ENCODE data around the gene GRM8. TPM values are rescaled to one million over a fixed set of nuclear protein-coding genes. Genes with fewer than 3 reads are reported as not detected.
A peak's percentile ranks its signal among the peaks of the same experiment; 100 is the strongest.

The GRM8 gene
- total RNA-seq, 1 donor from 2014 or later: 2.2 TPM

DNA sequence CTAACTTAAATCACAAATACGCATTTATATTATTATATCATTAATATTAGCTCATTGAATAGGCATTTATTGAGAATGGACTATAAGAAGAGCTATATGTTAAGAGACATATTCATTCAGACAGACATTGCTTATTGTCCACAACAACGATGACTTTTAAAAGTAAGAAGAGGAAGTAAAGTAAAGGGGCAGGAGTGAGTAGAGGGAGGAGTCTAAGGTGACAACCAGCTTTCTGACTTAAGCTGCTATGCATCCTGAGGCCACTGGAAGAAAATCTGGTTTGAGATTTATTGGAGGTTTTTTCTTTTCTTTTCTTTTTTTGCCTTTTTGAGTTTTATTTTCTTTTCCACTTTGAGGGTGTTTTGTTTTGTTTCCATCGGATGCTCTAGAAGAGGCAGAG, 723.5 kb downstream of the GRM8 start:
- no peaks in the 10 kb centered on the region for H3K27me3 Mint-ChIP-seq (ENCODE audit: low read depth, unreplicated experiment)
- FAIRE-seq: no peak
- no peaks in the 10 kb centered on the region for H3K9me3 ChIP-seq (ENCODE audit: insufficient read depth, low read depth, low read length)

GRCh38 chr7:126525906-126526305, 726.8 kb downstream of the GRM8 start:
- Histone ChIP-seq H3K9me3 (ENCODE audit: insufficient read depth, low read depth, low read length) (no peaks in the 10 kb centered on the region), H3K27ac (ENCODE audit: low read depth, low read length) (no peak overlapping the region), H3K36me3 (ENCODE audit: insufficient read depth, low read length) (no peaks in the 10 kb centered on the region), H2AFZ (ENCODE audit: low read depth, low read length) (no peak overlapping the region), H3K79me2 (ENCODE audit: insufficient read depth, low read length) (no peaks in the 10 kb centered on the region), H3K4me3 (ENCODE audit: insufficient read depth, low read depth, low read length) (no peak overlapping the region), H3K27me3 (ENCODE audit: insufficient read depth, low read length) (no peaks in the 10 kb centered on the region), H4K20me1 (ENCODE audit: insufficient read depth, low read length) (no peaks in the 10 kb centered on the region), H3K9ac (ENCODE audit: low read length) (no peak overlapping the region), H3K4me1 (ENCODE audit: insufficient read depth, low read length) (peaks cover 6% of the 10 kb centered on the region), H3K4me2 (ENCODE audit: low read length) (no peak overlapping the region)
- TF ChIP-seq CTCF (IDR thresholded peaks at IDR 0.05; ENCODE audit: insufficient read depth, low read depth, low read length) (no peak), EZH2 (IDR thresholded peaks at IDR 0.05; ENCODE audit: insufficient read depth, low read length) (no peak)
- no peak overlapping the region for H3K27ac Mint-ChIP-seq (ENCODE audit: unreplicated experiment)
- no peaks in the 10 kb centered on the region for H3K27me3 Mint-ChIP-seq (ENCODE audit: low read depth, unreplicated experiment)
- DNase-seq (ENCODE audit: low read depth) (no peak), FAIRE-seq (no peak)
- H3K4me3 Mint-ChIP-seq (ENCODE audit: unreplicated experiment): no peak overlapping the region
- H3K36me3 Mint-ChIP-seq (ENCODE audit: low read depth, unreplicated experiment): no peaks in the 10 kb centered on the region
- H3K9me3 Mint-ChIP-seq (ENCODE audit: unreplicated experiment): no peaks in the 10 kb centered on the region
- H3K4me1 Mint-ChIP-seq (ENCODE audit: low read depth, unreplicated experiment): no peaks in the 10 kb centered on the region

More for the DNA sequence above, 723.5 kb downstream of the GRM8 start:
- DNase-seq (ENCODE audit: low read depth): no peak
- no peak overlapping the region for H3K27ac Mint-ChIP-seq (ENCODE audit: unreplicated experiment)
- Histone ChIP-seq H3K36me3 (ENCODE audit: insufficient read depth, low read length) (no peaks in the 10 kb centered on the region), H3K4me1 (ENCODE audit: insufficient read depth, low read length) (peaks cover 6% of the 10 kb centered on the region), H3K27me3 (ENCODE audit: insufficient read depth, low read length) (no peaks in the 10 kb centered on the region), H3K4me2 (ENCODE audit: low read length) (peak overlapping the region; percentile 50), H3K27ac (ENCODE audit: low read depth, low read length) (no peak overlapping the region), H2AFZ (ENCODE audit: low read depth, low read length) (no peak overlapping the region), H3K79me2 (ENCODE audit: insufficient read depth, low read length) (no peaks in the 10 kb centered on the region), H3K4me3 (ENCODE audit: insufficient read depth, low read depth, low read length) (no peak overlapping the region), H3K9ac (ENCODE audit: low read length) (no peak overlapping the region), H4K20me1 (ENCODE audit: insufficient read depth, low read length) (no peaks in the 10 kb centered on the region)
- TF ChIP-seq CTCF (IDR thresholded peaks at IDR 0.05; ENCODE audit: insufficient read depth, low read depth, low read length) (no peak), EZH2 (IDR thresholded peaks at IDR 0.05; ENCODE audit: insufficient read depth, low read length) (no peak)
- H3K9me3 Mint-ChIP-seq (ENCODE audit: unreplicated experiment): no peaks in the 10 kb centered on the region
- H3K4me1 Mint-ChIP-seq (ENCODE audit: low read depth, unreplicated experiment): no peaks in the 10 kb centered on the region
- no peaks in the 10 kb centered on the region for H3K36me3 Mint-ChIP-seq (ENCODE audit: low read depth, unreplicated experiment)
- H3K4me3 Mint-ChIP-seq (ENCODE audit: unreplicated experiment): no peak overlapping the region

GRCh38 chr7:126524967-126525366, 727.8 kb downstream of the GRM8 start:
- Mint-ChIP-seq H3K27me3 (ENCODE audit: low read depth, unreplicated experiment) (no peaks in the 10 kb centered on the region), H3K4me1 (ENCODE audit: low read depth, unreplicated experiment) (no peaks in the 10 kb centered on the region), H3K36me3 (ENCODE audit: low read depth, unreplicated experiment) (no peaks in the 10 kb centered on the region), H3K27ac (ENCODE audit: unreplicated experiment) (no peak overlapping the region), H3K4me3 (ENCODE audit: unreplicated experiment) (no peak overlapping the region), H3K9me3 (ENCODE audit: unreplicated experiment) (no peaks in the 10 kb centered on the region)
- Histone ChIP-seq H4K20me1 (ENCODE audit: insufficient read depth, low read length) (no peaks in the 10 kb centered on the region), H3K9me3 (ENCODE audit: insufficient read depth, low read depth, low read length) (no peaks in the 10 kb centered on the region), H3K27ac (ENCODE audit: low read depth, low read length) (no peak overlapping the region), H2AFZ (ENCODE audit: low read depth, low read length) (no peak overlapping the region), H3K9ac (ENCODE audit: low read length) (no peak overlapping the region), H3K79me2 (ENCODE audit: insufficient read depth, low read length) (no peaks in the 10 kb centered on the region), H3K4me3 (ENCODE audit: insufficient read depth, low read depth, low read length) (no peak overlapping the region), H3K4me1 (ENCODE audit: insufficient read depth, low read length) (peaks cover under 1% of the 10 kb centered on the region), H3K27me3 (ENCODE audit: insufficient read depth, low read length) (no peaks in the 10 kb centered on the region), H3K4me2 (ENCODE audit: low read length) (no peak overlapping the region), H3K36me3 (ENCODE audit: insufficient read depth, low read length) (no peaks in the 10 kb centered on the region)
- DNase-seq (ENCODE audit: low read depth) (no peak), FAIRE-seq (no peak)
- no peak for TF ChIP-seq CTCF (IDR thresholded peaks at IDR 0.05; ENCODE audit: insufficient read depth, low read depth, low read length)
- no peak for TF ChIP-seq EZH2 (IDR thresholded peaks at IDR 0.05; ENCODE audit: insufficient read depth, low read length)

All from astrocyte (in vitro differentiated cells and primary cell).